GM21723 (cell line): ENCODE measurements around the gene TMEM131L.
"Not testable (repeated sequence)": the region's sequence is repeated elsewhere in the genome, so short reads cannot be mapped to it uniquely, and the experiment has no call there.

Source experiments
- ATAC-seq: cut with Tn5 transposase; IDR thresholded peaks from one replicate; pipeline ENCODE4 v1.9.1; 2021; ENCODE audit warnings: mild to moderate bottlenecking, moderate library complexity; ENCODE audit not compliant: unreplicated experiment

The TMEM131L gene

DNA sequence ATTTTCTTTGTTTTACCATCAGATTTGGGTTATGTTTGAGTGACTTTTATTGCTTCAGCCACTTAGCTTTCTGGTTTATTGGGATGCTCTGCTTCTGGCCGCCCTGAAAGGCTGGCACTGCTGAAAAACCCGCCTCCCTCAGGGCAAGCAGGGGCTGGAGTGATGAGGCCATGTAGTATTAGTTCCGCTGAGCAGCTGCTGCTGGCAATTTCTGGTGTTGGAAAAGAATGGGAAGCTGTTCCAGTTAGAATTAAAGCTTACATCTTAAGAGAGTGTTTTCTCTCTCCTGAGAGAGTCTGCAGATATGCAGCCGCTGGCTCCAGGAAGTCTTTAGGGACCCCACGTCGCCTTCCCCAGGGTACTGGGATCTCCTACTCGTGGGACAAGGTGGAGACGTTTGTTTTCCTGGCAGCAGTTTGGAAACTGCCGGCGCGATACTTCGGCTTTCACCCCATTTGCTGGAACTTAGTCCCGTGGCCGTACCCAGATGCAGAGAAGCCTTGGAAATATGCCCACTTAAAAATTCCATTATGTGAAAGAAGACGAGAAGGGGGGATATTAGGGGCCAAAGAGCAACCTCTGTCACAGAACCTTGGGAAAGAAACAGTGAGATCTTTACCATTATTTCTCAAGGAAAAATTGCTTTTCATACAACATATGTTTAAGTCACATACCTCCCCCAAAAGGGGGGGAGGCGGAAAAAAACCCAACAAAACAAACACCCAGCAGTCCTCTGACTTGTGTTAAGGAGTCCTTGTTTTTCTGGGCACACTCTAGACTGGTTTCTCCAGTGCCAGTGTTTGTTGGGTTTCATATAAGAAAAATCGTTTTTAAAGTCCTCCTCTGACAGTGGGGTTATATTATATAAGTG lies 72.6 kb downstream of the TMEM131L start:
- no peak for ATAC-seq

DNA sequence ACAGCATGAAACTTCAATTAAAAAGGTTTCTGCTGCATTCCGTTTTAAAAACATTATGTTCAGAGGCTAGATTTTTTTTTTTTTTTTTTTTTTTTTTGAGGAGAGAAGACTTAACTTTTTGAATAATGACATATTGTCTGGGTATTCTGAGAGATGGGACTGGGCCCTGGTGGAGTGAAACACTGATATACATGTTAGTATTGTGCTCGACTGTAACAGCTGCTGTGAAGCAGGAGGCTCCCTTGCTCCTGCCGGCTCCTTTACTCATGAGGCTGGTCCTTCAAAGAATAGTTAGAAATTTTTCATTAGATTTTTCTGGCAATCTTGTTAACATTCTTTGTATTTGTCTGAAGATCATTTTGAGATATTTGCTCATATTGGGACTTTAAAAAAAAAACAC lies 73.3 kb downstream of the TMEM131L start:
- ATAC-seq: no peak

DNA sequence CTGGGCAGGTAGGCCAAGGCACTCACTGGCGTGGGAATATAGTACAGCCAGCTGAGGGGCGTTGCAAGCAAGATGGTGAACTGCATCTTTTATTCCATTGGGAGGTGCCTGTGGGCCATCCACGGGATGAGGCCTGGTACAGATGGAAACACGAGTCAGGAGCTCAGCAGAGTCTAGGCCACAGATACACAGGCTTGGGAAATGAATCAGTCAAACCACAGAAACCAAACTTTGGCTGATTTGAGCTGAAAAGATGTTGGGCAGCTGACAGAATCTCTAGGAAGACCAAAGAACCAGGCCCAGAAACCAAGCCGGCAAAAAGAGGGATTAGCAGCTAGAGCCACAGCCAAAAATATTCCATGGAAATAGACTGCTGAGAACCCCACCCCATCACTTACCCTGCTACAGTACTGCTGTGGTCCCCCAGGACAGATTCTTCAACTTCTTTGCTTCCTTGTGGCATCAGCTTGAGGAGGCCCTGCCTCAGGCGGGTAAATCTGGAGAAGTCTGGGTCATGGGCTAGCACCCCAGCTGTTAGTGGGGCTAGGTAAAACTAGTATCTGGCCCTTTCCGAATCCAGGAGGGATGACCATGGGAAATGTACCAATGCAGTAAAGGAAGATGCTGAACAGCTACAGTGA lies 75.4 kb downstream of the TMEM131L start:
- peak; percentile 57 for ATAC-seq

DNA sequence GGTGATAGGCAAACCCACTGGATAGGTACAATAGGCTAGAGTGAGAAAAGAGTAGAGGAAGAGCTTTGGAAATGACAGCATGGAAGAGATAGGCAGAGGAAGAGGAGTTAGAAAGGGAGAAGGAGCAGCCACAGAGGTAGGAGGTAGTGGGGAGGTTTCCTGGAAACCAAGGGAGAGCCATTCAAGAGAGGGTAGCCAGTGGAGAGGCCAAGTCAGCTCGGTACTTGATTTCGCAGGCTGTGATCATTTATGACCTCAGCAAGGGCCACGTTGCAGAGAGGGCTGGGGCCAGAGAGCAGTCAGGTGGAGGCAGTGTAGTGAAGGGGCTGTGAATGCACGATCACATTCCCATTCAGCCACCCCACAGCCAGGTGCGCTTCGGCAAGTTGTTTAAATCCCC lies 76.0 kb downstream of the TMEM131L start:
- ATAC-seq: no peak

DNA sequence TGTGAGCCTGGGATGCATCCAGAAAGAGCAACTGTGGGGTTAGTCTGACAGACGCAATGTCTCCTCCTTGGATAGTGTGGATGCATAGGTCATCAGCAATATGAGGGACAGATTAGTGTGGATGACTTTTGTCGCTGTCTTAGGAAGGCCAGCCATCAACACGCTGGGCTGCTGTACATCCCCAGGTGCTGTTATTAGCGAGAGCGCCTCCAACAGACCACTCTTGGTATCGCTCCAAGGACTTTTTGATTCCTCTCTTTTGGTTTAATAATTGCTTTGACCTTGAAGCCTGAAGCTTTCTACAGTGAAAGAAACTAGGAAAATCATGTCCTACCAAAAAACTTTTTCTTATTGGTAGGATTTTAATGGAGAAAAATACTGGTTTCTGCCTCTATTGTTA lies 76.7 kb downstream of the TMEM131L start:
- no peak for ATAC-seq

DNA sequence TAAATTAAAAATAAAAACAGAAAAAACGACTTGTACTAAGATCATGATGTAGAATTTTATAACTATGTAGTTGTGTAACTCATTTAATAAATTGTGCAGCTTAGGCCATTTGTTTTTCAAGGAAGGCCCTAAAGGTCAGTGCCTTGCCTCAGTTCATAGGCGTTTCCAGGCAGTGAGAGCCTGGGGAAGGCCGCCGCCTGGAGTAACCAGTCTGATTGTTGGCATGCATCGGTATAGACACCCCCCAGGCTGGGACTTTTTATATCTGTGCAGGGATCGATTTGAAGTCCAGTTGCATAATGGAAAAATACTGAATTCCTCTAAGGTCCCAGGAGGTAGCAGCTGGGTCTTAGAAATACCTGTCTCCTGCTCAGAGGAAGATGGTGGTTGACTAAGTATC lies 77.2 kb downstream of the TMEM131L start:
- no peak for ATAC-seq

DNA sequence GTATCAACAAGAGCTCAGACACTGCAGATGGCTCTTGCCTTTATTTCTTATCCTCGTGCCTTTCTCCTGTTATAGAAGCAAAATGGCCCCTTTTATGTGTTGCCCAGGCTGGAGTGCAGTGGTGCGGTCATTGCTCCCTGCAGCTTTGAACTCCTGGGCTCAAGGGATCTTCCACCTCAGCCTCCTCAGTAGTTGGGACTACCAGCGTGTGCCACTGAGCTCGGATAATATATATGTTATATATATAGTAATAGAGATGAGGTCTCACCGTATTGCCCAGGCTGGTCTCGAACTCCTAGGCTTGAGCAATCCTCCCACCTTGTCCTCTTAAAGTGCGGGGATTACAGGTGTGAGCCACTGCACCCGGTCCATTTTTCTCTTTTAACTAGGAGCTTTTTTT lies 79.7 kb downstream of the TMEM131L start:
- no peak for ATAC-seq

DNA sequence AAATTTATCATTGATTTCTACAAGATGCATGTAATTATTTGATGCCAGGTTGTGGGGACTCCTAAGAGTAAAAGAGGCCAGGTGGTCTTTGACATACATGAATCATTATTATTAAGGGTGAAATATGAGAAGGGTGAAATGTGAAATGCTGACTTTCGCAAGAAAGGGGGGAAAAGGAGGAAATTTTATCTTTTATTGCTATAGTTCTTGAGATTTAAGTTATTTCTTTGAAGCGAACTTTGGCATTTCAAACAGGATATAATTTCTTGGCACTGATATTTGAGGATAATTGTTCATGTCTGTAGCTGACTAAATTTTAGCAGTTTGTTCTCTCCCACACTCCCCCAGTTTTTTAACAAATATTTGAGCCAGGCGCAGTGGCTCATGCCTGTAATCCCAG lies 80.1 kb downstream of the TMEM131L start:
- no peak for ATAC-seq

DNA sequence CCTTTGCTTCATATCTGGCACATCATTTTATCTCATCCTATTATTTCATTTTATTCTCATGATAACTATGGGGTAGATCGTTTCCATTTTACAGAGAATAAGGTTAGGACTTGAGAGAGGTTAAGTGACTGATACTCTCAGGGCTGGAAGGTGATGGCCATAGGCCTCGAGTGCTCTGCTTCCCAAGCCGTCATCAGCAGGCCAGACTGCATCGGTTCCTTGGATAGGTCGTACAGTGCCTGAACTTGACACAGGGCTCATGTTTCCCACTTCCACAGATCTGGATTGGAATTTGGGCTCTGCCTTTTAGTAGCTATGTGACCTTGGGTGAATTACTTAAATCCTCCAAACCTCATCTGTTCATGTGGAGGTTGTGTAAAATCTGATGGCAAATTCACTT lies 81.4 kb downstream of the TMEM131L start:
- no peak for ATAC-seq

DNA sequence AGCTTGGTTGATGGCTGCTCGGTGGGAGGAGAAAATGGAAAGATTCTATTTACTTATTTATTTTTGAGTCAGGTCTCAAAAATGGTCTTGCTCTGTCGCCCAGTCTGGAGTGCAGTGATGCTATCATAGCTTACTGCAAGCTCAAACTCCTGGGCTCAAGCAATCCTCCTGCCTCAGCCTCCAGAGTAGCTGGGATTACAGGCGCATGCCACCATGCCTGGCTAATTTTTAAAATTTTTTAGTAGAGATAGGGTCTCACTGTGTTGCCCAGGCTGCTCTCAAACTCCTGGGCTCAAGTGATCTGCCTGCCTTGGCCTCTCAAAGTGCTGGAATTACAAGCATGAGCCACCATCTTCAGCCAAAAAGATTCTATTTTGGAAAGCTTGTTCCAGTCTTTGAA lies 82.7 kb downstream of the TMEM131L start:
- not testable (repeated sequence) for ATAC-seq

DNA sequence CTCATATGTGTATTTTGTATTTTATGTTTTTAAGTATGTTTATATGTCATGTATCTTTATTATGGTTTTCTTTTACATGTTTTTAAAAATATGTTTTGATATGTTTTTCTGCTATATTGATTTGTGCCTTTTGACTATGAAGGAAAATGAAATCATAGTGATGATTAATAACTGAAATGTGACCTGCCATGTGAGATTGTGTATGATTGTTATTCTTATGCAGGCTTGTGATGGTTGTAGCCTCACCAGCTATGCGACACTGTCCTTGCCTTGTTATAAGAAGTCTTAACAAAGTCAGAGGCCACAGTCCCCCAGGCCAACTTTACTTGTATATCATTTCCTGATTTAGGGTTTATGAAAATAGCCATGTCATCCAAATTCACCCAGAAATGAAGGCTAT lies 83.2 kb downstream of the TMEM131L start:
- ATAC-seq: peak; percentile 47

DNA sequence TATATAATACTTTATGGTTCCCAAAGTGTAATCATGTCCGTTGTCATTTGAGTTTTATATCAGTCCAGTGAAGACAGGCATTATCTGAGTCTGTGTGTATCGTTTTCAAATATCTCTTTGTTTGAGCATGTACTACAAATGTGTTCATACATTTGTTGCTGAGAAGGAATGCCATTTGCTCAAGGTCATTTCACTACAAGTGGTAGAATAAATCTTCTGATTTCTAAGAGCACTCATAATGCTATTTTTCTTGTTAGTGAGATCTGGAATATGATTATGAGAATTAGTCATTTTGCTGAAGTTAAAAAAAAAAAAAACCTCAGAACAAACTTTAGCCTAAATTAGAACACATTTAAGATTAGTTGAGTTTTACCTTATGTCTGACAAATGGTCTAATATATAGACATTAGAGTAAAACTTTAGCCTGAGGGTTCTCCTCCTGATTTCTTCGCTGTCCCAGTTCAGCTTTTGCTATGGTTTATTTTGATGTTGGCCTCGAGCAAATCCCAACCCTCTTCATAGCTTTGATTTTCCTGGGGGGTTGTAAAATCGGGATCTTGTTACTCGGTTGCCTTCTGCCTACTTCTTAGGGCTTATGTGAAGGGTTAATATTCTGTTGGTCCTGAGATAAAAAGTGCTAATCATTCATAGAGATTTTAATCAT lies 87.1 kb downstream of the TMEM131L start:
- ATAC-seq: no peak

DNA sequence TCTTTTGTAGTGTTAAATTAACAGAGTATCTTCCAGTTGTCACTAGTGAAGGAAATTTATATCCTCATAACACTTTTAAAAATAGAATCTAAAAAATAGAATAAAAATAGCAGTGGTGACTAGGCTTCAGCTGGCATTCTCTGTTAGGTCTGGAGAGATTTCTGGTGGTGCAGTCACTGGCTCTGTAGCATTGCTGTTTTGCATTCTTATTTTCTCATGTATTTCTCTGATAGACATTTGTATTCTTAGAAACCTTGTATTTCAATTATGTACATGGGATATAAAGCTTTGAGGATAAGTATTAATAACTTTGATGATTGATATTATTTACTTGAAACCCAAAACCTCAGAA lies 87.6 kb downstream of the TMEM131L start:
- no peak for ATAC-seq

DNA sequence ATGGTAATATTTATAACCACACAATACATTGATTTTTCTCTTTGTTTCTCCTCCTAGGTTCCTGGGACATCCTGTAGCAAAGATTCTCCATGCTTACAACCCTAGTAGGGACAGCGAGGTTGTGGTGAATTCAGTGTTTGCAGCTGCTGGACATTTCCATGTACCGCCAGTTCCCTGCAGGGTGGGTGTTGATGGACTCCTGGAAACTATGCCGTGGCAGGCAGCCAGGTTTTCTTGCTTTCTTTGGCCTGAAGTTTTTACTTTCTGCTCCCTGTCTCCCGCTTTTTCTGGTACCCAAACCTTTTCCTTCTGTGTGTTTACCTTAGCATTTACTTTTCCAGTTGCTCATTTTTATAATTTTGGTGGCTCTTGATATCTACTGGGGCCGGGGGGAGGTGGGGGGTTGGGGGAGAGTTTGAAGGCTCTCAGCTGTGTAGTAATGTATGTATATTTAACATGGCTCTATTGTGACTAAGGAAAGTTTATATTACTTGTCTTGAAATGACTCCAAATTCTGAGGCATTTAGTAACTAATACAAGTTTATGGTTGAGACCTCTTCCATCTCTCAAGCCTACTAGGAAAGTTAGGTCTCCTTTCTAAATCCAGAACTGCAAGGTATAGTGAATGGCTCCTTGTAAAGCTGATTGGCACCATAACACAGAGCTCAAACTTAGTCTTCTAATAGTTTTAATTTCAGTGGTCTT lies 89.7 kb downstream of the TMEM131L start:
- no peak for ATAC-seq

DNA sequence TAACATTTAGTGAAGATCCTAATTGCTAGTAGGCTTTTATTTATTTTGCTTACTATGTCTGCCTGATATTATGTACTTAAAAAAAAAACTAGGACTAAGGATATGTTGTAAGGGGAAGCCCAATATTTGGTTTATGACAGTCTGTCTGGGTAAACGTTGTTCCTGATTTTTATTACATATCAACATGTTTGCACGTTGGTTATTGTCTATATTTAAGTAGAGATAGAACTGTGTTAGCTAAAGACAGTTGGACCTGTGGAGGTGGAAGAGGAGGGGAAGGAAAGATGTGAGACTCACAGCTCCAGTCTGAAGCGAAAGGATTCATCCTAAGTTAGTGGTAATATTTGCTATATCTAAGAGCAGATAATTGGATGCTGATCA lies 90.3 kb downstream of the TMEM131L start:
- ATAC-seq: no peak

DNA sequence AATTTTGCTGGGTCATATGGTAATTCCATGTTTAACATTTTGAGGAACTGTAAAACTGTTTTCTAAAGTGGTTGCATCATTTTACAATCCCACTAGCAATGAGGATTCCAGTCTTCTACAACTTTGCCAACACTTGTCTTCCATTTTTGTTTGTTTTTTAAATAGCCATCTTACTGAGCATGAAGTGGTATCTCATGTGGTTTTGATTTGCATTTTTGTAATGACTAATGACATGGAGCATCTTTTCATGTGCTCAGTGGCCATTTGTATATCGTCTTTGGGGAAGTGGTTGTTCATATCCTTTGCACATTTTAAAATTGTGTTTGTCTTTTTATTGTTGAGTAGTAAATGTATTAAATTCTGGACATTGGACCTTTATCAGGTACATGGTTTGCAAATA lies 94.7 kb downstream of the TMEM131L start:
- peak; percentile 65 for ATAC-seq

DNA sequence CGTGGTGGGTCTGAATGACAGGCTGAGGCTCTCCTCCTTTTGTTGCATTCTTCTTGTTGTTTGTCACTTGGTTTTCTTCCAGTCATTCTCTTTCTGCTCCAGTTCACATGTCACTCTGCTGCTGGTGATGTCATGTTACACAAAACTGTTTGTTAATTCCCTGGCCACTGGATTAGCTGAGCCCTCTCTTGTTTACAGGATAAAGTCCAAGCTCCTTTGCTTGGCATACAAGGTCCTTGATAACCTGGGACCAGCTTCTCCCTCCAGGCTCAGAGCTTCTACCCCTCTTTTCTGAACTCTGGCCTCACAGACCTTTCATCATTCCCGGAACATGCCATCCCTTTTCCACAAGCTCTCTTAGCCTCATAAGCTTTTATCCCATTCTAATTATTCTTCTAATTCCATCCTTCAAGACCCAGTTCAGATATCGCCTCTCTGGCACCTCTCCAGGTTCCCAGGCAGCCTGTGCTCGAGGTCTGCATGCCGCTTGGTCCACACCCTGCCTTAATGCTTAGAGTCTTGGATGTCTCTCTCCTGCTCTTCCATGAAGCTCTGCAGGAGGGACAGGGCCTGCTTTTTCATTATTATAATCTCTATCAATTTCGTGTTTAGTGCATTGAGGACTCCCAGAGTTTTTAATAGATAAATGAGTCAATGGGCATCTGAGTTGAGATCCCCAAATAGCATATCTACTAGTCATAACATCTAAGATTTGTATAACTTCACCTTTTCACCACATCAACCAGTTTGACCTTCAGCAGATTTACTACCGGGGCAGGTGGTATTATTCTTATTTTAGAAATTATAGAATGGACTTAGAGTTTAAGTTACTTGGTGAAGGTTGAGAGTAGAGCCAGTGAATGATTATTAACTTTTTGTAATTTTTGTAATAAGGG lies 98.7 kb downstream of the TMEM131L start:
- no peak for ATAC-seq

DNA sequence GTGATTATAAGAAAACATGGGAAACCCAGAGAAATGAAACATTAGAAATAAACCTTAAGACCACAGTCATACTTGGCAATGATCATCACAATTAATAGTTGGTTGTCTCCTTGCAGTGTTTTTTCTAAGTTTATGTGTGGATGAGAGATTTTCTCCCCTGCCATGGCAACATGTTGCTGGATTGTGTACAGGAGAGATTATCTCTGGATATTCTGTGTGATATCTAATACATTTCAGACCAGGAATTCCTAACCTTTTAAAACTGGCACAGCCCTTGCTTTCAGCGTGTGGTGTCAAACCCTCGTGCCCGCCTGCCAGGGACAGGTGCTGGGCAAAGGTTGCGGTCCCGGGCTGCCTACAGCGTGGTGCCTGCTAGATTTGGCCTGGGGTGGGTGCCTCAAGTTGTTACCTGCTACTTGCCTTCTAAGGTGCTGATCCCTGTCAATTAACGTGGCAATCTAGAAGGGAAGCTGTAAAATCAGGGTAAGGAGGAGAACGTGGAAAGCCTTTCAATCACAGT lies 100.5 kb downstream of the TMEM131L start:
- ATAC-seq: no peak

DNA sequence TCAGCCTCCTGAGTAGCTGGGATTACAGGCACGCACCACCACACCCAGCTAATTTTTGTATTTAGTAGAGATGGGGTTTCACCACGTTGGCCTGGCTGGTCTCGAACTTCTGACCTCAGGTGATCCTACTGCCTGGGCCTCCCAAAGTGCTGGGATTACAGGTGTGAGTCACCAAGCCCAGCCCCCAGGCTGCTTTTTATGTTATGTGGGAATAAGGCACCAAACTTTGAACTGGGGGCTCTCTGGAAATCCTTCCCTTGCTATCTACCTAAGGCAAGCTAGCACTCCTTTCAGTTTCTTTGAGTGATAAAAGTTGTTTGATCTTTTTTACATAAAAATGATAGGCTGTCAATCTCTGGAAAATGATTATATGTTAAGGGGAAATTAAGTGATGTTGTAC lies 101.5 kb downstream of the TMEM131L start:
- ATAC-seq: not testable (repeated sequence)
